ENCODE measurements around the gene CFAP99.

The CFAP99 gene

DNA sequence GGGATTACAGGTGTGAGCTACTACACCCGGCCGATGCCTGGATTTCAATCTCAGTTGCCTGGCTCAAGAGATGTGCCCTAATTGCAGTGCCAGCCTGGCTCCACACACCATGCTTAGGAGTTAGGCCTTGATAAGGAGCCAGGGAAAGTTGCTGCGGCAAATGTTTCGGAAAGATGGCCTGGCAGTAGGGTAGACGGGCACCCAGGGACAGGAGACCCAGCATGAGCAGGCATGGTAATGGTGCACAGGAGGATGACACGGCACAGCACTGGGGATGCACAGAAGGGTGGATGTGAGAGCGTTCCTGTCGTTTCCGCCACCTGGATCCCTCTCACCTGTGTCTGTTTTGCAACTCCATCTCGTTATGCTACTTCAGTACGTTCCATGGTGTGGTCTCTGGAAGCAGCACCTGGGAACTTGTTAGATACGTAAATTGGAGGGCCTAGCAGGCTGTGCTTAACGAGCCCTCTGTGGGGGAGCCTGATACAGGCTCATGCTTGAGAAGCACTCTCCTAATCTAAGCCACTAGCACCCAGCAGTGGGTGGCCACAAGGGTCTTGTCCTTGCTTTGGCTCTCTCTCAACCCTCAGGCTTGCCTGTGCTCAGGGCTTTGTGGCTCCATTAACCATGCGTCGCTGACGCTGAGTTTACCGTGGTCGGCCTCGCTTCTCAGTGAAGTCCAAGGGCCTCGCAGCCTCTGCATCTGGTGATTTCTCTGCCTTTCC, 70.5 kb downstream of the CFAP99 start:
- TF ChIP-seq TAF1 (IDR thresholded peaks at IDR 0.05; ENCODE audit: low read depth): no peak
- TF ChIP-seq ZBTB7A (IDR thresholded peaks at IDR 0.05; ENCODE audit: low read depth): no peak
- TF ChIP-seq TEAD4 (IDR thresholded peaks at IDR 0.05): no peak
- TF ChIP-seq CEBPB (IDR thresholded peaks at IDR 0.05): no peak
- no peak for TF ChIP-seq TCF12 (IDR thresholded peaks at IDR 0.05; ENCODE audit: low read depth)
- no peak for TF ChIP-seq CREB1 (IDR thresholded peaks at IDR 0.05; ENCODE audit: low read depth)
- TF ChIP-seq, protein P1, sequence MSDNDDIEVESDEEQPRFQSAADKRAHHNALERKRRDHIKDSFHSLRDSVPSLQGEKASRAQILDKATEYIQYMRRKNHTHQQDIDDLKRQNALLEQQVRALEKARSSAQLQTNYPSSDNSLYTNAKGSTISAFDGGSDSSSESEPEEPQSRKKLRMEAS (IDR thresholded peaks at IDR 0.05): no peak
- no peak for TF ChIP-seq NFIC (IDR thresholded peaks at IDR 0.05)
- no peak for TF ChIP-seq YY1 (IDR thresholded peaks at IDR 0.05; ENCODE audit: low read depth)
- no peak for TF ChIP-seq RAD21 (IDR thresholded peaks at IDR 0.05; ENCODE audit: low read depth)
- no peak for TF ChIP-seq FOXM1 (IDR thresholded peaks at IDR 0.05; ENCODE audit: borderline replicate concordance, low read depth)
- TF ChIP-seq, protein P2, sequence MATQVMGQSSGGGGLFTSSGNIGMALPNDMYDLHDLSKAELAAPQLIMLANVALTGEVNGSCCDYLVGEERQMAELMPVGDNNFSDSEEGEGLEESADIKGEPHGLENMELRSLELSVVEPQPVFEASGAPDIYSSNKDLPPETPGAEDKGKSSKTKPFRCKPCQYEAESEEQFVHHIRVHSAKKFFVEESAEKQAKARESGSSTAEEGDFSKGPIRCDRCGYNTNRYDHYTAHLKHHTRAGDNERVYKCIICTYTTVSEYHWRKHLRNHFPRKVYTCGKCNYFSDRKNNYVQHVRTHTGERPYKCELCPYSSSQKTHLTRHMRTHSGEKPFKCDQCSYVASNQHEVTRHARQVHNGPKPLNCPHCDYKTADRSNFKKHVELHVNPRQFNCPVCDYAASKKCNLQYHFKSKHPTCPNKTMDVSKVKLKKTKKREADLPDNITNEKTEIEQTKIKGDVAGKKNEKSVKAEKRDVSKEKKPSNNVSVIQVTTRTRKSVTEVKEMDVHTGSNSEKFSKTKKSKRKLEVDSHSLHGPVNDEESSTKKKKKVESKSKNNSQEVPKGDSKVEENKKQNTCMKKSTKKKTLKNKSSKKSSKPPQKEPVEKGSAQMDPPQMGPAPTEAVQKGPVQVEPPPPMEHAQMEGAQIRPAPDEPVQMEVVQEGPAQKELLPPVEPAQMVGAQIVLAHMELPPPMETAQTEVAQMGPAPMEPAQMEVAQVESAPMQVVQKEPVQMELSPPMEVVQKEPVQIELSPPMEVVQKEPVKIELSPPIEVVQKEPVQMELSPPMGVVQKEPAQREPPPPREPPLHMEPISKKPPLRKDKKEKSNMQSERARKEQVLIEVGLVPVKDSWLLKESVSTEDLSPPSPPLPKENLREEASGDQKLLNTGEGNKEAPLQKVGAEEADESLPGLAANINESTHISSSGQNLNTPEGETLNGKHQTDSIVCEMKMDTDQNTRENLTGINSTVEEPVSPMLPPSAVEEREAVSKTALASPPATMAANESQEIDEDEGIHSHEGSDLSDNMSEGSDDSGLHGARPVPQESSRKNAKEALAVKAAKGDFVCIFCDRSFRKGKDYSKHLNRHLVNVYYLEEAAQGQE (IDR thresholded peaks at IDR 0.05; ENCODE audit: low read depth): no peak
- TF ChIP-seq EGR1 (IDR thresholded peaks at IDR 0.05): no peak
- TF ChIP-seq, protein P3, sequence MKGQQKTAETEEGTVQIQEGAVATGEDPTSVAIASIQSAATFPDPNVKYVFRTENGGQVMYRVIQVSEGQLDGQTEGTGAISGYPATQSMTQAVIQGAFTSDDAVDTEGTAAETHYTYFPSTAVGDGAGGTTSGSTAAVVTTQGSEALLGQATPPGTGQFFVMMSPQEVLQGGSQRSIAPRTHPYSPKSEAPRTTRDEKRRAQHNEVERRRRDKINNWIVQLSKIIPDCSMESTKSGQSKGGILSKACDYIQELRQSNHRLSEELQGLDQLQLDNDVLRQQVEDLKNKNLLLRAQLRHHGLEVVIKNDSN (IDR thresholded peaks at IDR 0.05): no peak
- no peak for TF ChIP-seq EP300 (IDR thresholded peaks at IDR 0.05; ENCODE audit: borderline replicate concordance)

DNA sequence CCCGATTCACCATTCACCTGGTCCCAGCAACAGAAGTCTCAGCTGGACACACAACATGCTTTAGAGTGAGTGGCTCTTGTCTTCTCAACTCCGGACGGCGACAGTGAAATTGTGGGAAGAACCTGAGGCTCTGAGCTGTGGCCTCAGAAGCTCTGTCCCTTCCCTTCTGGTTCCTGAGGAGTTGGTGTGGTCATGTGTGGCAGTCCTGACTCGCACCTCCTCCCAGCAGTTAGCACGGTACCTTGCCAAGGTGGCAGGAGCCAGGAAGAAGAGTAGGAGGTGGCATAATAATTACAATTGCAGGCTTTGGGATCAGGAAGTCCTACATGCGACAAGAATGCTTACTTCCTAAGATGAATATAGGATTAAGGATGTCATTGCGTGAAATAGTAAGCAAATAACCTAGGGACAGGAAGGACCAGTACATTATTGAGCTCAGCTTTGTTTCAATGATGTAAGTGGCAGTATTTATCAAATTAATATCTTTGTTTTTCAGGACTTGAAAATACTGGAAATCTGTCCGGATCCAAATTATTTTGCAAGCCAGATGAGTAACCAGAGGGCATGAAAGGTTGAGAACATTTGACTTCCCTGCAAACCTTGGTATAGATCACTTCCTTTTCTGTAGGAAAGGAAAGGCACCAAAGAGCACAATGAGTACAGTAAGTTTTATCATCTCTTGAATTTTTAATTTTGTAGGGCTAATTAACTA, 71.2 kb downstream of the CFAP99 start:
- TF ChIP-seq, protein P2 (IDR thresholded peaks at IDR 0.05; ENCODE audit: low read depth): no peak

DNA sequence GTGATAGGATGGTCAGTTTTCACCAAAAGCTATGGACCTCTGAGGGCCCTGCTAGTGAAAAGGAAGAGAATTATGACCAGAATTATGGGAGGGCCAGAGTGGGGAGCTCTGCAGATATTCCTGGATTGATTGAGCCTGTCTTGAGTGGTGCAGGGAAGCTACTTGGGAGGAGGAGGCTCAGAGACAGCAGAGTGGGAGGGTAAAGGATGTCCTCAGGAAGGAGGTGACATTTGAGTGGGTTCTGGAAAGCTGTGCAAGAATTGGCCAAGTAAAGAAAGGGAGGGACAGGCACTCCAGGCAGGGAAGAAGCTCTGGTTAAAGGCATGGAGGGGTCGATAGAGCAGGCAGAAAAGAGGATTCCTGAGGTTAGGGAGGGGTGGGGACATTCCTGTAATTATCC, 74.2 kb downstream of the CFAP99 start:
- TF ChIP-seq NFIC (IDR thresholded peaks at IDR 0.05) (no peak), ZBTB7A (IDR thresholded peaks at IDR 0.05; ENCODE audit: low read depth) (no peak), EP300 (IDR thresholded peaks at IDR 0.05; ENCODE audit: borderline replicate concordance) (no peak), CREB1 (IDR thresholded peaks at IDR 0.05; ENCODE audit: low read depth) (no peak), YY1 (IDR thresholded peaks at IDR 0.05; ENCODE audit: low read depth) (no peak), TAF1 (IDR thresholded peaks at IDR 0.05; ENCODE audit: low read depth) (no peak), TEAD4 (IDR thresholded peaks at IDR 0.05) (no peak), RAD21 (IDR thresholded peaks at IDR 0.05; ENCODE audit: low read depth) (no peak), EGR1 (IDR thresholded peaks at IDR 0.05) (no peak), TCF12 (IDR thresholded peaks at IDR 0.05; ENCODE audit: low read depth) (no peak), CEBPB (IDR thresholded peaks at IDR 0.05) (no peak), FOXM1 (IDR thresholded peaks at IDR 0.05; ENCODE audit: borderline replicate concordance, low read depth) (no peak)
- TF ChIP-seq, protein P3 (IDR thresholded peaks at IDR 0.05): no peak
- TF ChIP-seq, protein P1 (IDR thresholded peaks at IDR 0.05): no peak
- TF ChIP-seq, protein P2 (IDR thresholded peaks at IDR 0.05; ENCODE audit: low read depth): no peak

DNA sequence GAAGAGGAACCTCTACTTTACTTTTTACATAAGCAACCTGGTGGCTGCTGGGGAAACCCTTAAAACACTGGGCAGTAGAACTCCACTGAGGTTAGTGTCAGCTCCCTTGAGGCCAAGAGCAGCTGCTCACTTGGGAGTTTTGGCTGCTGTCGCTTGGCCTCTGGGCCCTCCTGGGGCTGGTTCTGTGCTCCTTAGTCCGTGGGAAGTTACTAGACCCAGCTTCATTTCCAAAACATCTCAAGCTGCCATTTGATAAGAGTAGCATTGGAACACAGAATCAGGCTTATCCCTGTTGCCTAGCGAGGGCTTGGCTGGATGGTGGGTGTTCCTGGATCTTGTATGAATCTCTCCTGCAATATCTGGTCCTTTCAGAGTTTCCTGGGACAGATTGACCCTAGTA, 76.2 kb downstream of the CFAP99 start:
- TF ChIP-seq TCF12 (IDR thresholded peaks at IDR 0.05; ENCODE audit: low read depth) (no peak), TAF1 (IDR thresholded peaks at IDR 0.05; ENCODE audit: low read depth) (no peak), EP300 (IDR thresholded peaks at IDR 0.05; ENCODE audit: borderline replicate concordance) (no peak), NFIC (IDR thresholded peaks at IDR 0.05) (no peak), CREB1 (IDR thresholded peaks at IDR 0.05; ENCODE audit: low read depth) (no peak), TEAD4 (IDR thresholded peaks at IDR 0.05) (no peak), EGR1 (IDR thresholded peaks at IDR 0.05) (no peak)
- TF ChIP-seq, protein P1 (IDR thresholded peaks at IDR 0.05): no peak
- TF ChIP-seq, protein P2 (IDR thresholded peaks at IDR 0.05; ENCODE audit: low read depth): no peak
- TF ChIP-seq, protein P3 (IDR thresholded peaks at IDR 0.05): no peak
